ENCODE data around the gene NDFIP2. TPM values are rescaled to one million over a fixed set of nuclear protein-coding genes. Genes with fewer than 3 reads are reported as not detected.

Gene NDFIP2
- total RNA-seq, 2 experiments from 2014 or later: 0.54 to 4.0 TPM

DNA sequence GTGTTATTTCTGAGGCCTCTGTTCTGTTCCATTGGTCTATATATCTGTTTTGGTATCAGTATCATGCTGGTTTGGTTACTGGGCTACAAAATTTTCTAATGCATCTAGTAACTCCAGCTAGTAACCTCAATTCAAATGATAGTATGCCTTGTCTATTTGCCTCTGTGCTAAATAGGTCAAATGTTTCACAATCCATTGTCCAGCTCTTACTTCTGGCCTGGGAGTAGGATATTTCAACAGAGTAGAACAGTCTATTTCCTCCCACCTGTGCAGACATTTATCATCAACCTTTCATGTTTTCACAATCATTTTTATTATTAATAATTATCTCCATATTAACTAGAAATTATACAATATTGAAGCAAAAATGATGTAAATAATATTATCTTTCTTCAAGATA, 18.1 kb upstream of the NDFIP2 start:
- Histone ChIP-seq H3K27ac (ENCODE audit: low read depth, low read length, poor library complexity, severe bottlenecking) (no peak overlapping the region), H3K36me3 (ENCODE audit: insufficient read depth, low read length) (no peaks in the 10 kb centered on the region), H3K4me2 (ENCODE audit: low read length) (no peak overlapping the region), H3K9me2 (ENCODE audit: insufficient read depth, low read length) (no peaks in the 10 kb centered on the region), H3K9me3 (ENCODE audit: low read length) (no peaks in the 10 kb centered on the region), H3K79me2 (ENCODE audit: insufficient read depth, low read depth, low read length) (no peaks in the 10 kb centered on the region), H3K4me1 (ENCODE audit: insufficient read depth, low read length, poor library complexity, severe bottlenecking) (no peaks in the 10 kb centered on the region), H2AFZ (ENCODE audit: low read length) (no peak overlapping the region), H3K4me3 (ENCODE audit: low read depth, low read length, poor library complexity, severe bottlenecking) (no peak overlapping the region), H4K20me1 (ENCODE audit: insufficient read depth, low read length) (no peaks in the 10 kb centered on the region)
- no peak for DNase-seq (ENCODE audit: low spot score)
- intact Hi-C loops (cut with micrococcal nuclease; ENCODE audit: unreplicated experiment): no loop called here
- TF ChIP-seq EZH2phosphoT487 (IDR thresholded peaks at IDR 0.05; ENCODE audit: borderline replicate concordance, low read depth, low read length): no peak
- TF ChIP-seq, protein P1, sequence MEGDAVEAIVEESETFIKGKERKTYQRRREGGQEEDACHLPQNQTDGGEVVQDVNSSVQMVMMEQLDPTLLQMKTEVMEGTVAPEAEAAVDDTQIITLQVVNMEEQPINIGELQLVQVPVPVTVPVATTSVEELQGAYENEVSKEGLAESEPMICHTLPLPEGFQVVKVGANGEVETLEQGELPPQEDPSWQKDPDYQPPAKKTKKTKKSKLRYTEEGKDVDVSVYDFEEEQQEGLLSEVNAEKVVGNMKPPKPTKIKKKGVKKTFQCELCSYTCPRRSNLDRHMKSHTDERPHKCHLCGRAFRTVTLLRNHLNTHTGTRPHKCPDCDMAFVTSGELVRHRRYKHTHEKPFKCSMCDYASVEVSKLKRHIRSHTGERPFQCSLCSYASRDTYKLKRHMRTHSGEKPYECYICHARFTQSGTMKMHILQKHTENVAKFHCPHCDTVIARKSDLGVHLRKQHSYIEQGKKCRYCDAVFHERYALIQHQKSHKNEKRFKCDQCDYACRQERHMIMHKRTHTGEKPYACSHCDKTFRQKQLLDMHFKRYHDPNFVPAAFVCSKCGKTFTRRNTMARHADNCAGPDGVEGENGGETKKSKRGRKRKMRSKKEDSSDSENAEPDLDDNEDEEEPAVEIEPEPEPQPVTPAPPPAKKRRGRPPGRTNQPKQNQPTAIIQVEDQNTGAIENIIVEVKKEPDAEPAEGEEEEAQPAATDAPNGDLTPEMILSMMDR (conservative IDR thresholded peaks at IDR 0.05; ENCODE audit: low read length): no peak
- ChIA-PET POLR2A (no interaction called here), CTCF (ENCODE audit: unreplicated experiment) (no interaction called here)
- BruUV-seq (replicated peaks): no TSS peak

DNA sequence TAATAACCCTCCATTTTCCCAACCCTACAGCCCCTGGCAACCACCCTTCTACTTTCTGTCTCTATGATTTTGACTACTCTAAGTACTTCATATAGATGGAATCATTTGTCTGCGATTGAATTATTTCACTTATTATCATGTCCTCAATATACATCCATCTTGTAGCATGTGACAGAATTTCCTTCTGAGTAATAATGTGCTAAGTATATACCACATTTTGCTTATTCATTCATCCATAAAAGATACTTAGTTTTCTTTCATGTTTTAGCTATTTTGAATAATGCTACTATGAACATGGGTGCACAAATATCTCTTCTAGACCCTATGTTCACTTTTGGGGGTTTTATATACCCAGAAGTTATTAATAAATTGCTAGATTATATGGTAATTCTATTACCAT, 17.4 kb upstream of the NDFIP2 start:
- Histone ChIP-seq H3K4me1 (ENCODE audit: insufficient read depth, low read length, poor library complexity, severe bottlenecking) (no peaks in the 10 kb centered on the region), H3K4me2 (ENCODE audit: low read length) (no peak overlapping the region), H3K36me3 (ENCODE audit: insufficient read depth, low read length) (no peaks in the 10 kb centered on the region), H2AFZ (ENCODE audit: low read length) (no peak overlapping the region), H3K4me3 (ENCODE audit: low read depth, low read length, poor library complexity, severe bottlenecking) (no peak overlapping the region), H3K9me3 (ENCODE audit: low read length) (no peaks in the 10 kb centered on the region), H3K27ac (ENCODE audit: low read depth, low read length, poor library complexity, severe bottlenecking) (no peak overlapping the region), H4K20me1 (ENCODE audit: insufficient read depth, low read length) (no peaks in the 10 kb centered on the region), H3K79me2 (ENCODE audit: insufficient read depth, low read depth, low read length) (no peaks in the 10 kb centered on the region), H3K9me2 (ENCODE audit: insufficient read depth, low read length) (no peaks in the 10 kb centered on the region)
- no peak for TF ChIP-seq EZH2phosphoT487 (IDR thresholded peaks at IDR 0.05; ENCODE audit: borderline replicate concordance, low read depth, low read length)
- TF ChIP-seq, protein P1 (conservative IDR thresholded peaks at IDR 0.05; ENCODE audit: low read length): no peak
- ChIA-PET CTCF (ENCODE audit: unreplicated experiment) (no interaction called here), POLR2A (interaction anchor here (0.7 to 0.9 kb wide), 2 partner anchors 142 to 210 kb away, joined by 3 to 4 read pairs; no protein-coding TSS in a partner anchor)
- BruUV-seq (replicated peaks): no TSS peak
- intact Hi-C loops (cut with micrococcal nuclease; ENCODE audit: unreplicated experiment): no loop called here
- no peak for DNase-seq (ENCODE audit: low spot score)

GRCh38 chr13:79466872-79467271, 14.1 kb upstream of the NDFIP2 start:
- H3K79me2 ChIP-seq (ENCODE audit: insufficient read depth, low read depth, low read length): no peaks in the 10 kb centered on the region
- H3K4me2 ChIP-seq (ENCODE audit: low read length): no peak overlapping the region
- H3K27ac ChIP-seq (ENCODE audit: low read depth, low read length, poor library complexity, severe bottlenecking): no peak overlapping the region
- no peak for TF ChIP-seq EZH2phosphoT487 (IDR thresholded peaks at IDR 0.05; ENCODE audit: borderline replicate concordance, low read depth, low read length)
- TF ChIP-seq, protein P1 (conservative IDR thresholded peaks at IDR 0.05; ENCODE audit: low read length): no peak
- no peaks in the 10 kb centered on the region for H3K9me3 ChIP-seq (ENCODE audit: low read length)
- no peaks in the 10 kb centered on the region for H3K36me3 ChIP-seq (ENCODE audit: insufficient read depth, low read length)
- H3K9me2 ChIP-seq (ENCODE audit: insufficient read depth, low read length): no peaks in the 10 kb centered on the region
- BruUV-seq (replicated peaks): no TSS peak
- no peaks in the 10 kb centered on the region for H3K4me1 ChIP-seq (ENCODE audit: insufficient read depth, low read length, poor library complexity, severe bottlenecking)
- intact Hi-C loops (cut with micrococcal nuclease; ENCODE audit: unreplicated experiment): no loop called here
- POLR2A ChIA-PET: no interaction called here
- H4K20me1 ChIP-seq (ENCODE audit: insufficient read depth, low read length): no peaks in the 10 kb centered on the region
- no peak for DNase-seq (ENCODE audit: low spot score)
- CTCF ChIA-PET (ENCODE audit: unreplicated experiment): no interaction called here
- H3K4me3 ChIP-seq (ENCODE audit: low read depth, low read length, poor library complexity, severe bottlenecking): no peak overlapping the region
- H2AFZ ChIP-seq (ENCODE audit: low read length): no peak overlapping the region

Measured in OCI-LY7 (cell line).